Measurements from ENCODE around the gene DCAF11. TPM values are rescaled to one million over a fixed set of nuclear protein-coding genes. Genes with fewer than 3 reads are reported as not detected.

Gene DCAF11
- total and polyA plus RNA-seq, 2 of the 13 experiments (the other 11 are each of a cell fraction or from before 2014, with no cell fraction given): 150 to 257 TPM

GRCh38 chr14:24113801-24114531, 611 bp upstream of the DCAF11 start (continued):
- TF ChIP-seq ZNF281 (CRISPR knock-in tag; IDR thresholded peaks at IDR 0.05; ENCODE audit: borderline replicate concordance) (peak; percentile 94; the same call in 1 of the 2 replicates), GZF1 (CRISPR knock-in tag; IDR thresholded peaks at IDR 0.05) (peak; percentile 91; the same call in 1 of the 2 replicates), ZNF383 (CRISPR knock-in tag; IDR thresholded peaks at IDR 0.05; ENCODE audit: borderline replicate concordance) (peak; percentile 86; the same call in 1 of the 2 replicates), RFX3 (CRISPR knock-in tag; IDR thresholded peaks at IDR 0.05) (peak; percentile 11; the same call in 1 of the 2 replicates), CTCF (CRISPR knock-in tag; IDR thresholded peaks at IDR 0.05) (peak; percentile 63), ZNF766 (CRISPR knock-in tag; IDR thresholded peaks at IDR 0.05; ENCODE audit: borderline replicate concordance) (peak; percentile 85; the same call in 1 of the 2 replicates), ZNF234 (CRISPR knock-in tag; conservative IDR thresholded peaks at IDR 0.05) (peak; percentile 93), JDP2 (CRISPR knock-in tag; IDR thresholded peaks at IDR 0.05; ENCODE audit: borderline replicate concordance) (no peak), KAT2B (IDR thresholded peaks at IDR 0.05; ENCODE audit: borderline replicate concordance, low read depth, low read length) (no peak), DNMT1 (CRISPR knock-in tag; IDR thresholded peaks at IDR 0.05) (0 out of 2 replicates have a peak, but pooled peaks have one; percentile 23), ZNF513 (CRISPR knock-in tag; conservative IDR thresholded peaks at IDR 0.05) (0 out of 2 replicates have a peak, but pooled peaks have one; percentile 18), ZNF430 (CRISPR knock-in tag; IDR thresholded peaks at IDR 0.05) (peak; percentile 98), GLI4 (CRISPR knock-in tag; IDR thresholded peaks at IDR 0.05; ENCODE audit: borderline replicate concordance) (peak; percentile 98; the same call in 1 of the 2 replicates), ZNF816 (CRISPR knock-in tag; IDR thresholded peaks at IDR 0.05; ENCODE audit: borderline replicate concordance) (no peak), SRSF9 (IDR thresholded peaks at IDR 0.05; ENCODE audit: borderline replicate concordance, insufficient read depth, low read depth, low read length, poor library complexity, severe bottlenecking) (no peak), IKZF4 (CRISPR knock-in tag; IDR thresholded peaks at IDR 0.05; ENCODE audit: borderline replicate concordance, low read depth, not compliant biosample characterization) (no peak), PHF5A (CRISPR knock-in tag; IDR thresholded peaks at IDR 0.05; ENCODE audit: low read depth, unreplicated experiment) (peak; percentile 98), ARNTL (CRISPR knock-in tag; IDR thresholded peaks at IDR 0.05) (peak; percentile 97), ZNF780A (CRISPR knock-in tag; IDR thresholded peaks at IDR 0.05) (no peak), ZNF740 (CRISPR knock-in tag; IDR thresholded peaks at IDR 0.05) (peak; percentile 78; the same call in 1 of the 2 replicates), ZNF878 (CRISPR knock-in tag; IDR thresholded peaks at IDR 0.05) (no peak), KDM6A (CRISPR knock-in tag; IDR thresholded peaks at IDR 0.05; ENCODE audit: low read depth) (peak; percentile 100), MED13 (CRISPR knock-in tag; IDR thresholded peaks at IDR 0.05) (peak; percentile 99)
